Measurements from ENCODE around the gene NKX6-2. TPM values are rescaled to one million over a fixed set of nuclear protein-coding genes. Genes with fewer than 3 reads are reported as not detected.

NKX6-2 gene
- total and polyA plus RNA-seq, 2 of the 8 experiments (the other 6 are each of a cell fraction or from before 2014, with no cell fraction given), result 0.06 TPM; not detected in 1

DNA sequence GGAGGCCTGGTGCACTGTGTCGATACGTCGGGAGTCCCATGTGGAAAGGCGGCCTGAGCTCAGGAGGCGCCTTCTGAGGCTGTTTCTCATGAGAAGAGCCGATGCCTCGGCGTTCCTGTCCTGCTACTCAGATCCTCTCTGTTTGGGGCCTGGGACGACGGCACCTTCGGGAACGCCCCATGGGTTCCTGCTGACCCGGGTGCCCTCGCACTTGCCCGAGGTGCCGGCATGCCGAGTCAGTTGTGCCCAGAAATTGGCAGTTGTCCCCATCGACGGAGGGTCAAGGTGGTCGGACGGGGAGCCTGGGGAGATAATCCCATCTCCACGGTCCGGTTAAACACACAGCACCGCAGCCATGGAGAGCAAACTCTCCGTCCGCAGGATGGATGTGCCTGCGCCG, 33.0 kb downstream of the NKX6-2 start:
- Histone ChIP-seq H3K9me3 (ENCODE audit: insufficient read depth in 2 of 2, low read depth in 1 of 2, low read length in 1 of 2) (peaks cover 3 to 13% of the 10 kb centered on the region in 2 experiments; a peak in 2 of 4 replicates), H3K9ac (replicated peaks in 1 of 4; ENCODE audit: extremely low read depth in 1 of 4, low read depth in 3 of 4, low read length in 3 of 4) (no peak overlapping the region), H3K79me2 (ENCODE audit: control insufficient read depth in 1 of 2, insufficient read depth in 2 of 2, low read length in 2 of 2) (no peaks in the 10 kb centered on the region), H3K79me1 (ENCODE audit: low read depth, low read length) (peaks cover 2% of the 10 kb centered on the region; the same call in 1 of the 2 replicates), H4K5ac (ENCODE audit: insufficient read length, low read depth, low read length) (no peak overlapping the region), H3K56ac (replicated peaks; ENCODE audit: insufficient read length, low read depth, low read length) (no peak overlapping the region), H2BK15ac (ENCODE audit: low read length) (no peak overlapping the region), H3K36me3 (ENCODE audit: control insufficient read depth in 2 of 4, insufficient read depth in 4 of 4, low read length in 3 of 4) (peaks cover 0 to 5% (median 0%) of the 10 kb centered on the region in 4 experiments; a peak in 2 of 8 replicates), H3K4me2 (ENCODE audit: insufficient read depth in 1 of 2, low read depth in 2 of 2, low read length in 2 of 2) (no peak overlapping the region), H4K8ac (ENCODE audit: extremely low read depth, insufficient read depth, low read length) (0 out of 2 replicates have a peak overlapping the region, but pooled peaks have one; percentile 18), H2BK5ac (ENCODE audit: low read depth, low read length) (no peak overlapping the region), H2BK12ac (ENCODE audit: low read depth, low read length) (no peak overlapping the region), H2BK20ac (ENCODE audit: low read length) (no peak overlapping the region), H4K91ac (replicated peaks; ENCODE audit: insufficient read length, low read length) (no peak overlapping the region), H3K14ac (ENCODE audit: insufficient read length) (no peak overlapping the region), H2AFZ (ENCODE audit: low read length) (no peak overlapping the region), H3K4ac (replicated peaks; ENCODE audit: insufficient read length, low read depth, low read length) (no peak overlapping the region), H3K18ac (ENCODE audit: extremely low read depth, low read length) (no peak overlapping the region), H3K4me1 (replicated peaks in 1 of 4; ENCODE audit: control insufficient read depth in 3 of 4, insufficient read depth in 4 of 4, low read length in 3 of 4) (peaks cover 0 to 3% (median 0%) of the 10 kb centered on the region in 4 experiments; a peak in 1 of 7 replicates), H3K27ac (ENCODE audit: low read depth, low read length) (no peak overlapping the region), H2BK120ac (replicated peaks; ENCODE audit: low read depth, low read length) (no peak overlapping the region), H4K20me1 (replicated peaks in 1 of 2; ENCODE audit: control insufficient read depth in 1 of 2, insufficient read depth in 2 of 2, low read length in 2 of 2) (peaks cover 0 to 4% of the 10 kb centered on the region in 2 experiments), H3K27me3 (replicated peaks in 1 of 4; ENCODE audit: control insufficient read depth in 3 of 4, extremely low read depth in 1 of 4, insufficient read depth in 3 of 4, low read length in 3 of 4) (no peaks in the 10 kb centered on the region), H3K23me2 (ENCODE audit: low read depth, low read length) (no peaks in the 10 kb centered on the region), H2AK5ac (ENCODE audit: low read depth, low read length) (no peak overlapping the region), H3K23ac (ENCODE audit: insufficient read length) (no peak overlapping the region), H3K4me3 (ENCODE audit: extremely low read depth in 1 of 4, insufficient read depth in 2 of 4, low read depth in 3 of 4, low read length in 4 of 4) (no peak overlapping the region)
- CTCF ChIA-PET (ENCODE audit: partially characterized antibody), result no interaction called here
- WGBS, 2 experiments (ENCODE audit: extremely low coverage in 1 of 2, insufficient coverage in 1 of 2, insufficient read length in 1 of 2, insufficient replicate concordance in 2 of 2, low coverage in 1 of 2, low lambda C conversion rate in 2 of 2, missing lambda C conversion rate in 1 of 2), result 94% methylated on average over 28 of the region's 28 CpGs; no CpG with 5 or more reads in 1 of the 2 experiments
- DNase-seq (ENCODE audit: low read depth in 1 of 2, low spot score in 2 of 2), result no peak
- no peak for TF ChIP-seq SP2 (IDR thresholded peaks at IDR 0.05; ENCODE audit: low read length)
- TF ChIP-seq NANOG (IDR thresholded peaks at IDR 0.05; ENCODE audit: insufficient read depth, low read depth, low read length, poor library complexity, severe bottlenecking), result no peak
- TF ChIP-seq, protein P1, sequence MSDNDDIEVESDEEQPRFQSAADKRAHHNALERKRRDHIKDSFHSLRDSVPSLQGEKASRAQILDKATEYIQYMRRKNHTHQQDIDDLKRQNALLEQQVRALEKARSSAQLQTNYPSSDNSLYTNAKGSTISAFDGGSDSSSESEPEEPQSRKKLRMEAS (IDR thresholded peaks at IDR 0.05), result no peak
- no peak for TF ChIP-seq CTBP2 (IDR thresholded peaks at IDR 0.05; ENCODE audit: borderline replicate concordance, insufficient read depth, insufficient read length, low read length)
- TF ChIP-seq KDM1A (IDR thresholded peaks at IDR 0.05; ENCODE audit: borderline replicate concordance, low read length), result no peak
- no peak for TF ChIP-seq HDAC6 (IDR thresholded peaks at IDR 0.05; ENCODE audit: low read depth, low read length)
- POLR2A ChIA-PET (ENCODE audit: partially characterized antibody), result no interaction called here
- FAIRE-seq, result no peak

Measured in H1 (cell line).